SJSA1 (cell line): ENCODE measurements around the gene DNAI2. TPM values are rescaled to one million over a fixed set of nuclear protein-coding genes. Genes with fewer than 3 reads are reported as not detected.

Experiments used
- total RNA-seq: library from RNA; depleted of rRNA; stranded (reverse); fragments of >200 nt; shearing (Covaris generic); gene quantifications from 2 replicates; pipeline ENCODE4 v1.2.3, GENCODE V29; 2014; rRNA removed

DNAI2 gene
- total RNA-seq, 1 experiment from 2014 or later, result not detected

Other genes starting within 250 kb of the DNAI2 start
- gene RPL38, start 70.6 kb upstream of the DNAI2 start, total RNA-seq, result 353 and 435 TPM in 2 replicates
- gene TTYH2, start 60.7 kb upstream of the DNAI2 start, total RNA-seq, result 0.06 and 0.50 TPM in 2 replicates
- not detected in 2 replicates for gene KIF19, start 52.0 kb downstream of the DNAI2 start, total RNA-seq
- not detected in 2 replicates for gene BTBD17, start 87.6 kb downstream of the DNAI2 start, total RNA-seq
- not detected in 2 replicates for gene GPR142, start 93.3 kb downstream of the DNAI2 start, total RNA-seq
- 46.5 and 48.4 TPM in 2 replicates for gene GPRC5C, start 157.9 kb downstream of the DNAI2 start, total RNA-seq
- not detected in 2 replicates for gene CD300A, start 192.4 kb downstream of the DNAI2 start, total RNA-seq